Putamen (tissue), 1 donor: Measurements from ENCODE around the gene ANLN.
A peak's percentile ranks its signal among the peaks of the same experiment; 100 is the strongest.
"Not testable (repeated sequence)": the region's sequence is repeated elsewhere in the genome, so short reads cannot be mapped to it uniquely, and the experiment has no call there.

Source experiments
- DNase-seq: peaks from one replicate; pipeline ENCODE4 v3.0.0-alpha.2; 2016; ENCODE audit warnings: low spot score

The ANLN gene

DNA sequence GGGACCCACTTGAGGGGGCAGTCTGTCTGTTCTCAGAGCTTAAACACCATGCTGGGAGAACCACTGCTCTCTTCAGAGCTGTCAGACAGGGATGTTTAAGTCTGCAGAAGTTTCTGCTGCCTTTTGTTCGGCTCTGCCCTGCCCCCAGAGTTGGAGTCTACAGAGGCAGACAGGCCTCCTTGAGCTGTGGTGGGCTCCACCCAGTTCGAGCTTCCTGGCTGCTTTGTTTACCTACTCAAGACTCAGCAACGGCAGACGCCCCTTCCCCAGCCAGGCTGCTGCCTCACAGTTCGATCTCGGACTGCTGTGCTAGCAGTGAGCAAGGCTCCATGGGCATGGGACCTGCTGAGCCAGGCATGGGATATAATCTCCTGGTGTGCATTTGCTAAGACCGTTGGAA is 11.1 kb upstream of the ANLN start:
- not testable (repeated sequence) for DNase-seq

DNA sequence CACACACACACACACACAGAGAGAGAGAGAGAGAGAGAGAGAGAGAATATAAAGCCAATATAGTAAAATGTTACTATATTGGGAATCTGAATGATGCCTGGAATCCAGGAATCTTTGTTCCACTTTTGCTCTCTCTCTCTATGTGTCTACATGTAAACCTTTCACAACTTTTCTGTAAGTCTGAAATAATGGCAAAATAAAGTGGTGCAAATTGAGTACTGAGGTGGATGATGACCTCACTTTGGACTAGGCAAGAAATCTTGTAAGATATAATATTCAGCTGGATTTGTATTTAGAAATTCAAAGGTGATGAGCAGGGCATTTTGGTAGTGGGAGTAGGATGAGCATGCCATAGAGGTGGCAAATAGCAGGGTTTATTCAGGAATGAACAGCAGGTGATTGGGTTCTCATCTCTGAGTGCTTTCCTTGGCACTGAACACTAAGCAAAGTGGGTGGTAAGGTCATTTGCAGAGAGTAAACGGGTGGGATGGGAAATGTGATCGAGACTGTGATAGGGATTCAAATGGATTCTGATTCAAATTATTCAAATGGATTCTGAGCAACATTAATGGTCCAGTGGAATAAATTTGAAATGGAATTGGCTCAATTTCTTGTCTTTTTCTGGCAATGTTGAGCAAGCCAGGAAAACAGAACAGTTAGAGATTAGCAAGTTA is 9.7 kb upstream of the ANLN start:
- no peak for DNase-seq

DNA sequence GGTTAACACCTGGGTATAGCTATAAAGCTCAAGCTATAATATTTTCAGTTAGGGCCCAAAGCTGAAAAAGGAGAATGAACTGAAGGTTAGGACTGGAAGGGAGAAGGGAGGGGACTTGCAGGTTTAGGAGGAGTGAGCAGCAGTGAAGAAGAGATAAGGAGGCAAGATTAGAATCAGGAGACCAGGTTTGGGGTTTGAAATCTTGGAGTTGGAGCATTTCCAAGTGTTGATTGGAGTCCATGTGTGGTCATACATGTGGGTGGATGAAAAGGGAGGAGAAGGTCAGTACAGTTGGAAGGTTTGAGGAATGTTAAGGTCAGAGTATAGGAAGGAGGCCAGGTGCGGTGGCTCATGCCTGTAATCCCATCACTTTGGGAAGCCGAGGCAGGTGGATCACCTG is 8.6 kb upstream of the ANLN start:
- no peak for DNase-seq

DNA sequence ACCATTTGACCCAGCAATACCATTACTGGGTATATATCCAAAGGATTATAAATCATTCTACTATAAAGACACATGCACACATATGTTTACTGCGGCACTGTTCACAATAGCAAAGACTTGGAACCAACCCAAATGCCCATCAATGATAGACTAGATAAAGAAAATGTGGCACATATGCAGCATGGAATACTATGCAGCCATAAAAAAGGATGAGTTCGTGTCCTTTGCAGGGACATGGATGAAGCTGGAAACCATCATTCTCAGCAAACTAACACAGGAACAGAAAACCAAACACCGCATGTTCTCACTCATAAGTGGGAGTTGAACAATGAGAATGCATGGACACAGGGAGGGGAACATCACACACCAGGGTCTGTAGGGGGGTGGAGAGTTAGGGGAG is 6.4 kb upstream of the ANLN start:
- not testable (repeated sequence) for DNase-seq

DNA sequence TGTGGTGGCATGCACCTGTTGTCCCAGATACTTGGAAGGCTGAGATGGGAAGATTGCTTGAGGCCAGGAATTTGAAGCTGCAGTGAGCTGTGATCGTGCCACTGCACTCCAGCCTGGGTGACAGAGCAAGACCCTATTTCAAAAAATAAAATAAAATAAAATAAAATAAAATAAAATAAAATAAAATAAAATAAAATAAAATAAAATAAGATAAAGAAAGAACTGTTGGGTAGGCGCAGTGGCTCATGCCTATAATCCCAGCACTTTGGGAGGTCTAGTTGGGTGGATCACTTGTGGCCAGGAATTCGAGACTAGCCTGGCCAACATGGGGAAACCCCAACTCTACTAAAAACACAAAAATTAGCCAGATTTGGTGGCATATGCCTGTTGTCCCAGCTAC is 4.0 kb upstream of the ANLN start:
- DNase-seq, result not testable (repeated sequence)

DNA sequence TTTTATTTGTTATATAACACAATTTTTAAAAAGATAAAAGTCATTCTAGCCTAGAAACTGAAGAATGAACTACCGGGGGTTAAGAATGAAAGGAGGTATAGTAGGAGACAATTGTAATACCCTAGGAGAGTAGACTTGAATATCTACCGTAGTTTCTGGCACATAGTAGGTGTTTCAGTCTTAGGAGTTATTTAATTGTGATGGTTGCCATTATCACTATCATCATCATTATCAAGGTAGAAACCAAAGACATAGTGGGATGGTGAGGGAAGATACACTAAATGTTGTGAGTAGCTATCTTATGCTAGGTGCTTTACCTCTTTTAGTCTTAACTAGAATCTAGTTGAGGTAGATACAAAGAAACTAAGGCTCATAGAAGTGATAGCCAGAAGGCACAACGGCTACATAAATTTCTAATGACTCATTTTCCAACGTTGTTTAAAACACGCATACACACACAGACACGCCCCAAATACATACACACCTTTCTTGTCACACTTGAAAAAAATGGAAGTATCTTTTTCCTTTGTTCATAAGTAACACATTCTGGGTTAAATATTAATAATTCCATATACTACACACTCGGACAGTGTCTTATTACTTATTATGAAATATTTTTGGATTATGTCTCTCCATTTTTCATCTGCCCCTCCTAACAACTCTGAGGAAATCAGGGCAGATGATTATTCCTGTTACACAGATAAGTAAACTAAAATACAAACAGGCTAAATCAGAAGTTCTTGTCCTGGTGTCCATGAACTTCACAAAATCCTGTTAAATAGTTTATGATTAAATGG is 2.0 kb upstream of the ANLN start:
- no peak for DNase-seq

DNA sequence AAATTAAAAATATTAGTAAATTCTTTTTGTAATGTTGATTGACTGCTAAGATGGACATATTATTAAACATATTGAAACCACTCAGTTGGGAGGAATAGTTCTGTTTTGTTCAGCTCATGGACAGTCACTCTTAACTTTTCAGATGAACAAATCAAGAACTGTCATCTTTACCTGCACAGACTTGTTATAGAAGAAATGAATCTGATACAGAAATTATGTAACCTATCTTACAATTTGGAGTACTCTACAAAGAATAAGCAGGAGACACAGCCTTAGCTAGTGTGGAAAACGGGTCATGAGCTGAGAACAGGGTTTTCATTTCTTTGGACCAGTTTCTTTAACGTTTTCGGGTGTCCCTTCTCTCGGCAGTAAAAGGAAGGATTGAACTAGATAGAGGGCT is 1.2 kb upstream of the ANLN start:
- no peak for DNase-seq

DNA sequence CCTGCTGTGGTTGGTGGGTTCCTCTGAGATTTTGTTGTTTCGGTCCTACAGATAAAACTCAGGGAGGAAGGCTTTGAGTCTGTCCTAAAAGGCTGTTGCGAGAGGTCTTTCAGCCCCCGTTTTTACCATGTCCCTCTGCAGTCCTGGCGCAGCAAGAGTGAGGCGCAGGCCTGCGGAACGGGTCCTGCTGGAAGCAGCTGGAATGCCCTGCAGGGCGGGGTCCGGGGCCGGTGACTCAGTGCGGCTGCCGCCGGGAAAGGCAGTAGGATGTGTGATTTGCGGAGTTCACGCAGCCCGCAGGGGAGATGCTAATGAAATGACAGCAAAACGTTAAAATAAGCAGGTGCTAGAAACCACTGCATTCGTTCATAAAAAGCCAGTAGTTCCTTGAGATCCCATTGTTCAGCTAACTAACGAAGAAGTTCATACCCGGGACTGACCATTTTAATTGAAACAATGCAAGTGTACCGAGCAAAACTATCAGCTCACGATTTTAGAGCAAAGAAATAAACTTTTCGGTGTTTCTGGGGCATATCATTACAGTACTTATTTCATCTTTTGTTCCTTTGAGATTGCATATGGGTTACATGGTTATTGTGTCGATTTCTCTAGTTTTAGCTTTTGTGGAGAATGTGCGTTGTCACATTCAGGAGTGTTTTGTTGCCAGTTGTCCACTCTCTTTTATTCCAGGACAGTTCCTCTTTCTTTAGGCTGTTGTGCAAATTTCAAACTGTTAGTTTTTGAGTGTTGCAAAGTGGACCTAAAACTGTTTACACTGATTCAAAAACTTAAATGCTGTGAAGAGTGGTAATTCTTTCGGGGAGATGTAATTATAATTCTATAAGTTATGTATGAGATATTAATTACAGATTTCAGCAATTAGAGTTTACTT is 783 bp downstream of the ANLN start:
- DNase-seq, result no peak

DNA sequence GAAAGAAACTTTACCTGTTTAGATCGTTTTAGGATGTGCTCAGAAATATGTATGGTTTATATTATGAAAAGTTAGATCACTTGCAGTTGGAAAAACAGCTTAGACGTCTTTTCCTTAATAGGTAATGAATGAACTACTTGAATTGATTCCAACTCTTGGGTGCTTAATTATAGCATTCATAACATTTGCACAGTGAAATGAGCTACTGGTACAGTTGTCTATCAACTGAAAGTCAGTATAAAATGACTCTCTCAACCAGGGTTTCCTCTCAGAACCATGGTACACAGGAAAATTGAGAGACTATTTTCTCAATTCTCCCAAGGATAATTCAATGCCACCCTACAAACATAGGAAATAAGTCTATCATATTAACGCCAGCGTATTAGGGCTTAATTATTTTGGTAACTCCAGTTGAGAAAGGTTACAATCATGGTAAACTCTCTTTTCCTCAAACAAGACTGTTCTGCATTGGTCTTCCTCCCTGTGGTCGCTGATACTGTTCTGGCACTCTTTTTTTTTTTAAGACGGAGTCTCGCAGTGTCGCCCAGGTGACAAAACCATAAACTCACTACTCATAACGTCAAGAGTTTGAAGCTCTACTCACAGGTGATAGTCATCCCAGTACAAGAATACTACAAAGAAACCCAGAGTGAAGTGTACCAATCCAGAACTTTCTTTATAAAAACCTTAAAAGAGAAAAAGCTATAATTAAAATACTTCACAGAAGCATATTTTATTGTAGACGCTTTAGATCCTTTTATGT is 2.0 kb downstream of the ANLN start:
- no peak for DNase-seq

DNA sequence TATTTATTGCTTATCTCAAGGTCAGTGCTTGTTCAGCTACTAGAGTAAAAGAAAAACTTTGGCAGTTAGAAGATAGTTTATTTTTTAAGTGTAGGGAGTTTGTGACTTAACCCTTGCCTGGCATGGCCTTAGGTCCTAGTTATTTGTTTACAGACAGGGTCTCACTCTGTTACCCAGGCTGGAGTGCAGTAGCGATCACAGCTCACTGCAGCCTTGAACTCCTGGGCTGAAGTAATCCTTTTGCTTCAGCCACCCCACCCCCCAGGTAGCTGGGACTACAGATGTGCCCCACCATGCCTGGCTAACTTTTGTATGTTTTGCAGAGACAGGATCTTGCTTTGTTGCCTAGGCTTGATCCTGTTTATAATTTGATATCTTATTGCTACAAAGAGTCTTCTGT is 4.2 kb downstream of the ANLN start:
- DNase-seq, result no peak

DNA sequence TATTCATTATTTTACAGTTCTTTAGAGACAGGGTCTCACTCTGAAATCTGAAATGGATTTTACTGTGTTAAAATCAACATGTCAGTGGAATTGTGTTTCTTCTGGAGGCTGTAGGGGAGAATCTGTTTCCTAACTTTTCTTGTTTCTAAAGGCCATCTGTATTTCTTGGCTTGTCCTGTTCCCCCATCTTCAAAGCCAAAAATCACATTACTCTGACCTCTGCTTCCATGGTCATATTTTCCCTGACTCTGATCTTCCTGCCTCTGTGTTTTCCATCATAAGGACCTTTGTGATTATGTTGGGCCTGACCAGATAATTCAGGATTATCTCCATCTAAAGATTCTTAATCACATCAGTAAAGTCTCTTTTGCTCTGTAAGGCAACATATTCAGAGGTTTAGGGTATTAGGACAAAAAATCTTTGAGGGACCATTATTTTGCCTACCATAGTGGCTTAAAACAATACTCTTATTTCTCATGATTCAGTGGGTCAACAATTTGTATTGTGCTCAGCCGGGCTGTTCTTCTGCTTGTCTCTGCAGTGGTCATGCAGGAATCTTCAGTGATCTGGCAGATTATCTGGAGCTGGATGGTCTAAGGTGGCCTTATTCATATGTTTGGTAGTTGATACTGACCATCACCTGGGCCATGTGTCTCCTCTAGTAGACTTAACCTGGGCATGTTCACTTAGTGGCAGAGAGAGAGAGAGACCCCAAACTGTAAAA is 5.7 kb downstream of the ANLN start:
- no peak for DNase-seq

DNA sequence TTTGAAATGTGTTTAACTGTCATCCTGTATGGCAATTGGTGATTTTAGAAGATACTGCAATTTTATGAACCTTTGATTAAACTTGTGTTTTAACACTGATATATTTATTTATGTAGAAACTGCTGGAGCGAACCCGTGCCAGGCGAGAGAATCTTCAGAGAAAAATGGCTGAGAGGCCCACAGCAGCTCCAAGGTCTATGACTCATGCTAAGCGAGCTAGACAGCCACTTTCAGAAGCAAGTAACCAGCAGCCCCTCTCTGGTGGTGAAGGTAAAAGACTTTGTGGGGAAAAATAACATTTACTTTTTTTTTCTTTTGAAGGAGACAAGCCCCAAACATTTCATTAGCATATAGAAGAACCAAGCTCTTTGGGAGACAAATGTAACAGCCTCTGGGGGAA is 6.5 kb downstream of the ANLN start:
- DNase-seq, result no peak

DNA sequence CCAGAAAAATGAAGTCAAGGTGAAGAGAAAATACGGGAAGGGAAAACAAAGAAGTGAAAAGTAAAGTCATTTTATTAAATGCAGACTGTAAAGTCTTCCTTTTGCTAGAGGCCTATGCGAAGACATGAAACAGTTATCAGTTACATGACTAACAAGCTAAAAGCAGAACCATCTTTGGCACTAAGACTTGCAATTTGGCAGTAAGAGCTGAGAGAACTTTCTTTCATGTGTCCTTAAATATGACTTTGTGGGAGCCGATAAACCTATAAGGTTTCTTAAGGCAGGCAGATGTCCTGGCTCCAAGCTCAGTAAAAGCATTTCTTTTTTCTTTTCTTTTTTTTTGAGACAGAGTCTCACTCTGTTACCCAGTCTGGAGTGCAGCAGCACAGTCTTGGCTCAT is 10.4 kb downstream of the ANLN start:
- no peak for DNase-seq

DNA sequence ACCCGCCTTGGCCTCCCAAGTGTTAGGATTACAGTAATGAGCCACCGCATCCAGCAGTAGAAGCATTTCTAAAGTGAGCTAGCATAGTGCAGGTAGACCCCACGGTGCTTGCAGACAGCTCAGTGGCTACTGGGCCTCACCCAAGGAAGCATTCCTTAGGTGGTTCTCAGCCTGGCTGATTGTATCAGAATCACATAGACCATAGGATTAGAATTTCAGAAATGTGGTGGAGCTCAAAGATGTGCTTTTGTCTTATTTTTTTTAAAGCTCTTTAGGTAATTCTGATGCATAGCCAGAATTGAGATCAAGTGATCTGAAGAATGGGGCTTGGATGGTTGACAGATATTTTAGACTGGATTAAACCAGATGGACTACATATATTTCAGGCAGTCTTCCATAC is 10.9 kb downstream of the ANLN start:
- DNase-seq, result no peak

DNA sequence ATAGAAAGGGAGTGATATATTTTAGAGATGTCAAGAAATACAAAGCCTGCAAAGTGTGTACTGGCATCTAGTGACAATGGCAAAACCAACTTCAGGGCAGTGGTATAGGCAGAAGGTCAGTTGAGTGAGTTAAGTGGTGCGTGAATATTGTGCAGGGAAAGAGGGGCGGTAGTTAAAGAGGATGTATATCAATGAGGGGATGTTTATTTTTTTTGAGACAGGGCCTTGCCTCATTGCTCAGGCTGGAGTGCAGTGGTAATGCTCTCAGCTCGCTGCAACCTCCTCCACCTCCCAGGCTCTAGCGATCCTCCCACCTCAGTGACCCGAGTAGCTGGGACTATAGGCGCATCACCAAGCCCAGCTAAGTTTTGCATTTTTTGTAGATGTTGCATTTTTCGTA is 13.8 kb downstream of the ANLN start:
- DNase-seq, result no peak

DNA sequence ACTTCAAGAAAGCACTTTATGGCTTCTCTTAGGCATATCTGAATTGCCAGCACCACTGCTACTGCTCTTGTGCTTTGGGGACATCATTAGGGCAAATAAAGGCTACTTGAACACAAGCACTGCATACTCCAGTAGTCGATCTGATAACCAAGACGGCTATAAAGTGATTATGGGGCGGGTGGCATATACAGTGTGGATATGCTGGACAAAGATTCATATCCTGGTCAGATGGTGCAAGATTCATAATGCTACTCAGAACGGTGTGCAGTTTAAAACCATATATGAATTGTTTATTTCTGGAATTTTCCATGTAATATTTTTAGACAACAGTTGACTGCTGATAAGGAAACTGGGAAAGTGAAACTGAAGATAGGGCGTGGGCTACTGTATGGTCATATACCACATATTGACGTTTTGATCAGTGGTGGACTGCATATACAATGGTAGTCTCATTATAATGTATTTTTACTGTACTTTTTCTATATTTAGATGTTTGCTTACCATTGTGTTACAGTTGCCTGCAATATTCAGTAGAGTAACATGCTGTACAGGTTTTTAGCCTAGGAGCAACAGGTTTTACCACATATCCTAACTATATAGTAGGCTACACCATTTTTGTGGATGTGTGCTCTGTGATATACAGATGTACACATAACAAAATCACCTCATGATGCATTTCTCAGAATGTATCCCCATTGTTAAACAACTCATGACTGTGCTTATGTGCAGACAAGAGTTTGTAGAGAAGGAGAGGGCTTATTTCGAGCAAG is 15.2 kb downstream of the ANLN start:
- no peak for DNase-seq

DNA sequence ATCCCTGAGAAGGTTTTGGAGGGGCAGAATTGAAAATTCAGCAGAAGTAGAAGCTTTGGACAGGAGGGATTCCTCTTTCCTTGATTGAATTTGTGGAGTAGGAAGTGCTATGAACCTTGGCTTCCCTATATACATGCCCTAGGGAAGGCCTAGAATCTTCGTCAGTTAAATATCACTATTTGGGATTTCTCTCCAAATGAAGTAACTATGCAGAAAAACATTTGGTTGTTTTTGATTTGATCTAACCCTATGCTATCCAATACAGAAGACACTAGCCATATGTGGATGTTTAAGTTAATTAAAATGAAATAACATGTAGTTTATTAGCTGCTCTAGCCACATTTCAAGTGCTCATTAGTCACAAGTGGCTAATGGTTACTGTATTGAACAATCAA is 15.7 kb downstream of the ANLN start:
- DNase-seq, result no peak

DNA sequence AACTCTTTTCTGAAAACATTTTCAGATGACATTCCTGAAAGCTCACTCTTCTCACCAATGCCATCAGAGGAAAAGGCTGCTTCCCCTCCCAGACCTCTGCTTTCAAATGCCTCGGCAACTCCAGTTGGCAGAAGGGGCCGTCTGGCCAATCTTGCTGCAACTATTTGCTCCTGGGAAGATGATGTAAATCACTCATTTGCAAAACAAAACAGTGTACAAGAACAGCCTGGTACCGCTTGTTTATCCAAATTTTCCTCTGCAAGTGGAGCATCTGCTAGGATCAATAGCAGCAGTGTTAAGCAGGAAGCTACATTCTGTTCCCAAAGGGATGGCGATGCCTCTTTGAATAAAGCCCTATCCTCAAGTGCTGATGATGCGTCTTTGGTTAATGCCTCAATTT is 16.5 kb downstream of the ANLN start:
- DNase-seq, result peak; percentile 93

DNA sequence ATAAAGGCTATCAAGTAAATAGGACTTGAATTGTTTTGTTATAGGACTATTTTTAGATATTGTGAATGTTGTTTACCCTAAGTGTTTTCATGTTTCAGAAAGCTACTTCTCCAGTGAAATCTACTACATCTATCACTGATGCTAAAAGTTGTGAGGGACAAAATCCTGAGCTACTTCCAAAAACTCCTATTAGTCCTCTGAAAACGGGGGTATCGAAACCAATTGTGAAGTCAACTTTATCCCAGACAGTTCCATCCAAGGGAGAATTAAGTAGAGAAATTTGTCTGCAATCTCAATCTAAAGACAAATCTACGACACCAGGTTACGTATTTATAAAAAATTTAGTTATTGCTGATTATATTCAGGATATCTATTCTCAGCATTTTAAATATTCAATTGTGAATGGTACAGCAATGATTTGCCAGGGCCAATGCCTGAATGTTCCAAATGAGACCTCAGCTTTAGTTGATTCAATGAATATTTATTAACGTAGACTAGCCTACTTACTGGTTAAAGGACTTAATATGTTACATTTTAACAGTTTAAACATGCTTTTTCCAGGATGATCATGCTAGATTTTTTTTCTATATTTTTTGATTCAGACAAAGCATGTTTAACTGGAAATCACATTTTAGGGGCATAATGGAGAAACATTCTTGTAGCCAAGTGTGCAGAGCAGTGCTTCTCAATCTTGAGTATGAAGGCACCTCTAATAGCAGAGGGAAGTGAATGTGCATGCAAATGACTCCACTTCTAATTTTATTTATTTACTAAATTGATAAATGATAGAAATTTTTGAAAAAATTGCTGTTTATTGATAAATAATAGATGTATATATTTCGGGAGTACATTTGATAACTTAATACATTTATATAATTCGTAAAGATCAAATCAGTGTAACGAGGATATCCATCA is 18.2 kb downstream of the ANLN start:
- peak; percentile 19 for DNase-seq

DNA sequence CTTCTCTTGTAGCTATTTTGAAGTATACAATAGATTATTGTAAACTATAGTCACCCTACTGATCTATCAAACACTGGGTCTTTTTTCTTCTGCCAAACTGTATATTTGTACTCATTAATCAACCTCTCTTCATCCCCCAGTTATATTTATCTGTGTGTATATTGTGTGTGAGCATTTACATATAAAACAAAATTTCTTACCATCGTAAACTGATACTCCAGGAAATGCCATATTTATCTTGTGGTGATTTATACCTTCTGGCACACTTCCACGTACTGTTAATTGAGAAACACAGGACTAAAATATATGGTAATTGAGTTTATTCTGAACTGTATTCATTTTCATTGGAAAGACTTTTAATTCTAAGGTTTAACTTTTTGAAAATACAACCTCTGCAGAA is 18.9 kb downstream of the ANLN start:
- peak; percentile 20 for DNase-seq
